ENCODE measurements around the gene PTPRN2.

PTPRN2 gene

DNA sequence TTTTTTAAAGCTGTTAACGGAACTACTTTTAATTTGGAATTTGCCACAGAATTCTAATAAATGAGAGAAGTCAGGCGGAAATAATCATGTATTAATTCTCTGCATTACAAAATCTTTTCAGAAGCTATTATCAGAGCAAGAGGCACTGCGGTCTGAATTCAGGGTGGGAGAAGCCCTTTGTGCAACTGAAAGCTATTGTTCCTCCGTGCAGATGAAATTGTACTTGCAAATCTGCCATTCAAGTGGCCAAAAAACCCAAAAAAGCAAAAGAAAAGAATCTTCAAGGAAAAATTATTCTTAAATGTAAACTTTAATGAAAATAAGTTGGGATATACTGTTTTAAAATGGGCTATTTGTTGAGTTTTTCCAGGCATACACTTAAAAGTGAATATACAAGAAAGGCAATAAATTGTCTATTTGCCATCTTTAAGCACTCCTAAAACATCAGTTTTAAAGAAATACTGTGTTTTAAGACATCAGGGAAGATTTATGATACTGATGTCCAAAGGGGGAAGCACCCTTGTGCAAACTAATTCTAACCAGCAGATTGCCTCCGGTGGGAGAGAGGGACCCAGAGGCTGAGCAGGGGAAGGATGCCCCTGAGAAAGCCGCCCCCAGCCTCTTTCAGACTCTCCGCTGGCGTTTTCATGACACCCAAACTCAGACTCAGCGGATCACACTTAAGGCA is 899.6 kb downstream of the PTPRN2 start:
- Histone ChIP-seq H3K4ac (ENCODE audit: low read length) (no peak overlapping the region), H3K4me1 (ENCODE audit: control insufficient read depth in 2 of 2, insufficient read depth in 1 of 2, low read depth in 1 of 2, low read length in 2 of 2) (peaks cover 18 to 20% of the 10 kb centered on the region in 2 donors), H3K79me1 (ENCODE audit: low read depth, low read length) (peaks cover 19% of the 10 kb centered on the region), H2BK5ac (ENCODE audit: low read length) (peak overlapping the region; percentile 99), H2BK120ac (ENCODE audit: low read depth, low read length) (peak overlapping the region; percentile 98), H3K4me3 (ENCODE audit: low read length in 2 of 2) (peak overlapping the region; percentile 98), H2AK5ac (ENCODE audit: low read depth, low read length) (peak overlapping the region; percentile 99), H3K4me2 (ENCODE audit: insufficient read depth, low read length, poor library complexity, severe bottlenecking) (peak overlapping the region; percentile 82), H2BK12ac (ENCODE audit: low read length) (no peak overlapping the region), H3K9ac (ENCODE audit: low read depth, low read length, poor library complexity) (peak overlapping the region; percentile 94), H3K36me3 (replicated peaks in 1 of 2; ENCODE audit: control insufficient read depth in 2 of 2, insufficient read depth in 2 of 2, low read length in 2 of 2) (peaks cover under 1 to 57% of the 10 kb centered on the region in 2 donors), H3K27me3 (ENCODE audit: control insufficient read depth in 3 of 3, insufficient read depth in 3 of 3, low read depth in 1 of 3, low read length in 3 of 3) (no peaks in the 10 kb centered on the region), H4K8ac (ENCODE audit: low read depth, low read length) (no peak overlapping the region), H2BK15ac (ENCODE audit: low read length) (peak overlapping the region; percentile 69), H4K91ac (ENCODE audit: low read depth, low read length, poor library complexity) (no peak overlapping the region), H3K18ac (ENCODE audit: low read length) (peak overlapping the region; percentile 100), H2AFZ (ENCODE audit: low read length) (no peak overlapping the region), H3K14ac (ENCODE audit: low read length) (no peak overlapping the region), H3K27ac (replicated peaks; ENCODE audit: low read length) (peak overlapping the region; percentile 94), H3K9me3 (replicated peaks in 1 of 2; ENCODE audit: control insufficient read depth in 2 of 2, insufficient read depth in 1 of 2, low read depth in 1 of 2, low read length in 2 of 2) (no peaks in the 10 kb centered on the region), H3K23ac (ENCODE audit: low read depth, low read length, poor library complexity) (peak overlapping the region; percentile 32)
- whole genome bisulfite sequencing, 2 donors (ENCODE audit: extremely low coverage in 2 of 2, insufficient read length in 2 of 2, insufficient replicate concordance in 1 of 2) = no CpG with 5 or more reads among the region's 9 CpGs
- DNase-seq (ENCODE audit: low spot score) = peak; percentile 15

DNA sequence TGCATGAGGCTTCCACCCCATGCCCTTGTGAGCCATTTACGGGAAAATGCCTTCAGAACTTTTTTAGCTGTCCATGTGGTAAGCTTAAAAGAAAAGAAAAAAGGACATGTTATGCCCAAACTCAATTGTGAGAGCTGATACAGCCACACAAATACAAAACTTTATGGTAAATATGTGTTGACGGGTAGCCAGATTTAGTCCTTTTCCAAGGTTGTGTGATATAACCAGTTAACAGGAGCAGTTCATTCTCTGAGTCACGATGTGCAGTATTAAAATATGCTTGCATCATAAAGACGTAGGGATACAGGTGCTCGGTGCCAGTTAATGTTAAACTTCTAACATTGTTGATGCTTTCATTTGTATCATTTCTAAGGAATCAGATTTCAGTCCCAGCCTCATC is 900.5 kb downstream of the PTPRN2 start:
- Histone ChIP-seq H3K4me3 (ENCODE audit: low read length in 2 of 2) (peak overlapping the region in 1 of 2 donors; percentile 98), H3K14ac (ENCODE audit: low read length) (no peak overlapping the region), H3K79me1 (ENCODE audit: low read depth, low read length) (peaks cover 16% of the 10 kb centered on the region), H3K4ac (ENCODE audit: low read length) (no peak overlapping the region), H2BK5ac (ENCODE audit: low read length) (no peak overlapping the region), H4K91ac (ENCODE audit: low read depth, low read length, poor library complexity) (no peak overlapping the region), H3K4me1 (ENCODE audit: control insufficient read depth in 2 of 2, insufficient read depth in 1 of 2, low read depth in 1 of 2, low read length in 2 of 2) (peaks cover 20 to 29% of the 10 kb centered on the region in 2 donors), H2AK5ac (ENCODE audit: low read depth, low read length) (no peak overlapping the region), H4K8ac (ENCODE audit: low read depth, low read length) (no peak overlapping the region), H3K36me3 (replicated peaks in 1 of 2; ENCODE audit: control insufficient read depth in 2 of 2, insufficient read depth in 2 of 2, low read length in 2 of 2) (peaks cover 8 to 66% of the 10 kb centered on the region in 2 donors), H3K18ac (ENCODE audit: low read length) (no peak overlapping the region), H2BK120ac (ENCODE audit: low read depth, low read length) (no peak overlapping the region), H3K23ac (ENCODE audit: low read depth, low read length, poor library complexity) (no peak overlapping the region), H3K4me2 (ENCODE audit: insufficient read depth, low read length, poor library complexity, severe bottlenecking) (peak overlapping the region; percentile 27), H3K9ac (ENCODE audit: low read depth, low read length, poor library complexity) (no peak overlapping the region), H3K27me3 (ENCODE audit: control insufficient read depth in 3 of 3, insufficient read depth in 3 of 3, low read depth in 1 of 3, low read length in 3 of 3) (no peaks in the 10 kb centered on the region), H3K27ac (replicated peaks; ENCODE audit: low read length) (no peak overlapping the region), H2AFZ (ENCODE audit: low read length) (no peak overlapping the region), H3K9me3 (replicated peaks in 1 of 2; ENCODE audit: control insufficient read depth in 2 of 2, insufficient read depth in 1 of 2, low read depth in 1 of 2, low read length in 2 of 2) (no peaks in the 10 kb centered on the region), H2BK12ac (ENCODE audit: low read length) (no peak overlapping the region), H2BK15ac (ENCODE audit: low read length) (no peak overlapping the region)
- no CpG with 5 or more reads among the region's 5 CpGs for WGBS, 2 donors (ENCODE audit: extremely low coverage in 2 of 2, insufficient read length in 2 of 2, insufficient replicate concordance in 1 of 2)
- DNase-seq (ENCODE audit: low spot score) = no peak

DNA sequence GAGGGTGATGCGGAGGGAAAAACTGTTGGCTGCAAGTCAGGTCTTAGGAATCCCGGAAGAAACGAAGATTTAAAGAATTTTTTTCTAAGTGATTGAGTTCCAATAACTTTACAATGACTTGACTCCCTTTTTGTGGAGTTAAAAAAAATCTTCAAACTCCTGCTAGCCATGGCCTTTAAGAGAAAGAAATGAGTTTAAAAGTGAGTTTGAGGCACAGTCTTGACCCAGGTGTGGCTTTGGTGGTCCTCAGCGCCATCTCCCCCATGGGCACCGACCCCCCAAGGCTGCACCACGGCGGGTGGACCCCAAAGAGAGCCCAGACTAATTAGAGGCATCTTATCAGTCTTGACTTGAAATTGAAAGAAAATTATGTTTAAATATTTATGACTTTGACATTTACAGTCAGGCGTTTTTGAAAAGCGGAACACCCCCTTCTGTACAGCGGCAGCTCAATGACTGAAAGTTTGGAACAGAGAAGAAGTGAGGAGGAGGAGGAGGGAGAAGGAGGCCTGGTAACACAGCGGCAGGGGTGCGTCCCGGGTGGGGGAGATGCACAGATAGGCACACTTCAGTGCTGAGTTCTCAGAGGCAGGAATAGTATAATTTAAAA is 901.2 kb downstream of the PTPRN2 start:
- peak overlapping the region; percentile 99 for H3K18ac ChIP-seq (ENCODE audit: low read length)
- peaks cover 19 to 34% of the 10 kb centered on the region in 2 donors for H3K4me1 ChIP-seq (ENCODE audit: control insufficient read depth in 2 of 2, insufficient read depth in 1 of 2, low read depth in 1 of 2, low read length in 2 of 2)
- no peaks in the 10 kb centered on the region for H3K9me3 ChIP-seq (replicated peaks in 1 of 2; ENCODE audit: control insufficient read depth in 2 of 2, insufficient read depth in 1 of 2, low read depth in 1 of 2, low read length in 2 of 2)
- peak overlapping the region; percentile 97 for H2BK5ac ChIP-seq (ENCODE audit: low read length)
- H4K8ac ChIP-seq (ENCODE audit: low read depth, low read length) = no peak overlapping the region
- no CpG with 5 or more reads among the region's 13 CpGs for WGBS, 2 donors (ENCODE audit: extremely low coverage in 2 of 2, insufficient read length in 2 of 2, insufficient replicate concordance in 1 of 2)
- peak overlapping the region; percentile 81 to 98 for H3K4me3 ChIP-seq (ENCODE audit: low read length in 2 of 2)
- no peak overlapping the region for H2AFZ ChIP-seq (ENCODE audit: low read length)
- H2BK12ac ChIP-seq (ENCODE audit: low read length) = no peak overlapping the region
- peak overlapping the region; percentile 98 for H3K27ac ChIP-seq (replicated peaks; ENCODE audit: low read length)
- no peak overlapping the region for H4K91ac ChIP-seq (ENCODE audit: low read depth, low read length, poor library complexity)
- no peaks in the 10 kb centered on the region for H3K27me3 ChIP-seq (ENCODE audit: control insufficient read depth in 3 of 3, insufficient read depth in 3 of 3, low read depth in 1 of 3, low read length in 3 of 3)
- no peak for DNase-seq (ENCODE audit: low spot score)
- H3K14ac ChIP-seq (ENCODE audit: low read length) = peak overlapping the region; percentile 44
- H3K23ac ChIP-seq (ENCODE audit: low read depth, low read length, poor library complexity) = no peak overlapping the region
- H3K79me1 ChIP-seq (ENCODE audit: low read depth, low read length) = peaks cover 16% of the 10 kb centered on the region
- H2BK120ac ChIP-seq (ENCODE audit: low read depth, low read length) = no peak overlapping the region
- H3K36me3 ChIP-seq (replicated peaks in 1 of 2; ENCODE audit: control insufficient read depth in 2 of 2, insufficient read depth in 2 of 2, low read length in 2 of 2) = peaks cover 11 to 73% of the 10 kb centered on the region in 2 donors
- no peak overlapping the region for H3K4ac ChIP-seq (ENCODE audit: low read length)
- peak overlapping the region; percentile 87 for H3K4me2 ChIP-seq (ENCODE audit: insufficient read depth, low read length, poor library complexity, severe bottlenecking)
- H2AK5ac ChIP-seq (ENCODE audit: low read depth, low read length) = no peak overlapping the region
- peak overlapping the region; percentile 86 for H2BK15ac ChIP-seq (ENCODE audit: low read length)
- H3K9ac ChIP-seq (ENCODE audit: low read depth, low read length, poor library complexity) = peak overlapping the region; percentile 98
